SK-N-SH treated with all-trans-retinoic acid at 6 μM for 48 hours (cell line): ENCODE data around the gene SLC35E3.

ENCODE experiments used
- ATAC-seq: fragments of 200-7000 bp; cut with Tn5 transposase; 3 replicates; pipeline ENCODE4 v1.9.1; 2020; ENCODE audit warnings: mild to moderate bottlenecking, moderate library complexity
- ARNTL ChIP-seq: fragments of 450-650 bp; formaldehyde crosslinking; IDR thresholded peaks from 2 replicates; pipeline ENCODE4 v1.5.0; 2020; ENCODE audit warnings: low read depth, mild to moderate bottlenecking, moderate library complexity, borderline replicate concordance
- BACH2 ChIP-seq: fragments of 250-450 bp; sonication (Bioruptor Pico); IDR thresholded peaks from 2 replicates; pipeline ENCODE4 v1.9.0; 2021; ENCODE audit warnings: mild to moderate bottlenecking, borderline replicate concordance
- CREB5 ChIP-seq: fragments of 250-450 bp; sonication (Bioruptor Pico); IDR thresholded peaks from 2 replicates; pipeline ENCODE4 v1.5.1; 2020; ENCODE audit warnings: low read depth, mild to moderate bottlenecking, moderate library complexity
- CSDC2 ChIP-seq: fragments of 250-450 bp; sonication (Bioruptor Pico); IDR thresholded peaks from 2 replicates; pipeline ENCODE4 v1.5.0; 2020; ENCODE audit warnings: mild to moderate bottlenecking, moderate library complexity
- ESRRG ChIP-seq: fragments of 250-450 bp; sonication (Bioruptor Pico); IDR thresholded peaks from 2 replicates; pipeline ENCODE4 v1.6.1; 2021; ENCODE audit warnings: mild to moderate bottlenecking
- GLIS3 ChIP-seq: fragments of 250-450 bp; sonication (Bioruptor Pico); IDR thresholded peaks from 2 replicates; pipeline ENCODE4 v1.5.0; 2020; ENCODE audit warnings: mild to moderate bottlenecking, moderate library complexity
- ISL1 ChIP-seq: fragments of 250-450 bp; sonication (Bioruptor Pico); IDR thresholded peaks from 2 replicates; pipeline ENCODE4 v2.1.2; 2022; ENCODE audit warnings: mild to moderate bottlenecking, moderate library complexity
- OSR1 ChIP-seq: fragments of 250-450 bp; sonication (Bioruptor Pico); IDR thresholded peaks from 2 replicates; pipeline ENCODE4 v1.8.0; 2022; ENCODE audit warnings: moderate library complexity, mild to moderate bottlenecking, inconsistent platforms
- PATZ1 ChIP-seq: fragments of 250-450 bp; sonication (Bioruptor Pico); IDR thresholded peaks from 2 replicates; pipeline ENCODE4 v1.8.0; 2020; ENCODE audit warnings: mild to moderate bottlenecking, moderate library complexity, borderline replicate concordance
- POU6F1 ChIP-seq: fragments of 250-450 bp; sonication (Bioruptor Pico); IDR thresholded peaks from 2 replicates; pipeline ENCODE4 v1.8.0; 2021; ENCODE audit warnings: low read depth, mild to moderate bottlenecking, moderate library complexity, borderline replicate concordance
- PPARA ChIP-seq: fragments of 250-450 bp; sonication (Bioruptor Pico); IDR thresholded peaks from 2 replicates; pipeline ENCODE4 v1.5.0; 2020; ENCODE audit warnings: mild to moderate bottlenecking, borderline replicate concordance
- RARB ChIP-seq: fragments of 250-450 bp; sonication (Bioruptor Pico); IDR thresholded peaks from 2 replicates; pipeline ENCODE4 v1.8.0; 2021; ENCODE audit warnings: mild to moderate bottlenecking, moderate library complexity
- SNAI2 ChIP-seq: fragments of 250-450 bp; sonication (Bioruptor Pico); IDR thresholded peaks from 2 replicates; pipeline ENCODE4 v1.5.0; 2020; ENCODE audit warnings: mild to moderate bottlenecking, moderate library complexity
- TCF4 ChIP-seq: fragments of 250-450 bp; sonication (Bioruptor Pico); IDR thresholded peaks from 2 replicates; pipeline ENCODE4 v1.8.0; 2021; ENCODE audit warnings: mild to moderate bottlenecking, moderate library complexity, borderline replicate concordance
- TSHZ2 ChIP-seq: fragments of 250-450 bp; sonication (Bioruptor Pico); IDR thresholded peaks from 2 replicates; pipeline ENCODE4 v1.5.0; 2020; ENCODE audit warnings: mild to moderate bottlenecking, moderate library complexity
- ZC3H10 ChIP-seq: fragments of 250-450 bp; sonication (Bioruptor Pico); IDR thresholded peaks from 2 replicates; pipeline ENCODE4 v1.5.1; 2021; ENCODE audit warnings: mild to moderate bottlenecking, moderate library complexity
- ZFP3 ChIP-seq: fragments of 250-450 bp; sonication (Bioruptor Pico); IDR thresholded peaks from 2 replicates; pipeline ENCODE4 v1.5.0; 2020; ENCODE audit warnings: mild to moderate bottlenecking, moderate library complexity
- ZFP30 ChIP-seq: fragments of 450-650 bp; formaldehyde crosslinking; IDR thresholded peaks from 2 replicates; pipeline ENCODE4 v1.5.0; 2022; ENCODE audit warnings: mild to moderate bottlenecking, moderate library complexity
- ZNF565 ChIP-seq: fragments of 450-650 bp; formaldehyde crosslinking; conservative IDR thresholded peaks from 2 replicates; pipeline ENCODE4 v1.5.0; 2020; ENCODE audit warnings: low read depth, mild to moderate bottlenecking, moderate library complexity
- ZNF70 ChIP-seq: fragments of 450-650 bp; formaldehyde crosslinking; IDR thresholded peaks from 2 replicates; pipeline ENCODE4 v1.5.0; 2020; ENCODE audit warnings: mild to moderate bottlenecking, moderate library complexity

SLC35E3 gene

GRCh38 chr12:68824597-68825250 lies 78.7 kb downstream of the SLC35E3 start:
- TF ChIP-seq ZFP3 = no peak
- TF ChIP-seq TCF4 (CRISPR knock-in tag) = no peak
- no peak for TF ChIP-seq GLIS3 (CRISPR knock-in tag)
- TF ChIP-seq BACH2 (CRISPR knock-in tag) = no peak
- no peak for TF ChIP-seq TSHZ2
- no peak for TF ChIP-seq ESRRG (CRISPR knock-in tag)
- TF ChIP-seq, all 23 proteins: peak for 0
- no peak for ATAC-seq

- TF ChIP-seq TCF4 (CRISPR knock-in tag) (no peak), RARB (CRISPR knock-in tag) (no peak), ISL1 (CRISPR knock-in tag) (no peak), CSDC2 (no peak), TSHZ2 (no peak), ARNTL (CRISPR knock-in tag) (no peak), CREB5 (no peak), ZNF70 (no peak), ZNF565 (no peak), ZFP3 (no peak), SNAI2 (CRISPR knock-in tag) (no peak), PATZ1 (CRISPR knock-in tag) (no peak), GLIS3 (CRISPR knock-in tag) (no peak), ZFP30 (no peak), OSR1 (no peak), BACH2 (CRISPR knock-in tag) (no peak), POU6F1 (CRISPR knock-in tag) (no peak), ZC3H10 (CRISPR knock-in tag) (no peak), PPARA (CRISPR knock-in tag) (no peak)
- no peak for ATAC-seq
Measured at GRCh38 chr12:68825569-68826217, 79.7 kb downstream of the SLC35E3 start.
